ENCODE data around the gene GLRA1.
A peak's percentile ranks its signal among the peaks of the same experiment; 100 is the strongest.

GLRA1 gene

GRCh38 chr5:151924564-151925301 is at the start of gene GLRA1:
TSS of gene GLRA1 (minus strand) at chr5:151924851. CDS start at chr5:151924549, 302 bp downstream.
- H3K9me3 Mint-ChIP-seq: peaks cover 7% of the 10 kb centered on the region
- H3K27me3 Mint-ChIP-seq: peaks cover 58% of the 10 kb centered on the region
- H3K36me3 Mint-ChIP-seq (ENCODE audit: low read depth): no peaks in the 10 kb centered on the region
- peak; percentile 56 for DNase-seq
- H3K4me1 Mint-ChIP-seq (ENCODE audit: low read depth): no peaks in the 10 kb centered on the region
- no peak within 1 kb of the TSS for H3K4me3 Mint-ChIP-seq
- no peak within 1 kb of the TSS for H3K27ac Mint-ChIP-seq

DNA sequence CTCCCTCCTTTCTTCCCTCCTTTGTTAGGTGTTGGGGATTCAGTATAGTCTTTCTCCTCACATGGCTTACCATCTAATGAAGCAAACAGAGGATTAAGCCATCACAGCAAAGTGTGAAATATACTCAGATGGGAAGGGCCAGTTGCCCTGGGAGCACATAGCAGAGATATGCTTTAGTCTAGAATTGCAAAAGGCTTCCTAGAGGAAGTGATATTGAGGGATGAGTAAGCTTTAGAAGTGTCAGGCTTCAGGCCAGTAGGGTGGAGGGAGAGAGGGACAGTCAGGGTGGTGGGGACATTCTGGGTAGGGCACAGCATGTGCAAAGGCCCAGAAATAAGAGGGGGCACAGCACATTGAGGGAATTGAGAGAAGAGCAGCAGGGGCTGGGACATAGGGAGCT is 46.2 kb upstream of the GLRA1 start:
- Mint-ChIP-seq H3K4me3 (no peak overlapping the region), H3K27ac (no peak overlapping the region), H3K27me3 (no peaks in the 10 kb centered on the region), H3K4me1 (ENCODE audit: low read depth) (no peaks in the 10 kb centered on the region), H3K36me3 (ENCODE audit: low read depth) (no peaks in the 10 kb centered on the region), H3K9me3 (no peaks in the 10 kb centered on the region)
- DNase-seq: no peak

GRCh38 chr5:151967865-151968264 is 43.2 kb upstream of the GLRA1 start:
- Mint-ChIP-seq H3K4me3 (no peak overlapping the region), H3K36me3 (ENCODE audit: low read depth) (no peaks in the 10 kb centered on the region), H3K9me3 (no peaks in the 10 kb centered on the region), H3K4me1 (ENCODE audit: low read depth) (no peaks in the 10 kb centered on the region), H3K27me3 (no peaks in the 10 kb centered on the region), H3K27ac (no peak overlapping the region)
- no peak for DNase-seq

- no peak overlapping the region for H3K27ac Mint-ChIP-seq
- H3K36me3 Mint-ChIP-seq (ENCODE audit: low read depth): no peaks in the 10 kb centered on the region
- H3K4me3 Mint-ChIP-seq: no peak overlapping the region
- no peaks in the 10 kb centered on the region for H3K27me3 Mint-ChIP-seq
- no peaks in the 10 kb centered on the region for H3K9me3 Mint-ChIP-seq
- DNase-seq: no peak
- H3K4me1 Mint-ChIP-seq (ENCODE audit: low read depth): no peaks in the 10 kb centered on the region
Measured at GRCh38 chr5:151966046-151966445, 41.4 kb upstream of the GLRA1 start.

DNA sequence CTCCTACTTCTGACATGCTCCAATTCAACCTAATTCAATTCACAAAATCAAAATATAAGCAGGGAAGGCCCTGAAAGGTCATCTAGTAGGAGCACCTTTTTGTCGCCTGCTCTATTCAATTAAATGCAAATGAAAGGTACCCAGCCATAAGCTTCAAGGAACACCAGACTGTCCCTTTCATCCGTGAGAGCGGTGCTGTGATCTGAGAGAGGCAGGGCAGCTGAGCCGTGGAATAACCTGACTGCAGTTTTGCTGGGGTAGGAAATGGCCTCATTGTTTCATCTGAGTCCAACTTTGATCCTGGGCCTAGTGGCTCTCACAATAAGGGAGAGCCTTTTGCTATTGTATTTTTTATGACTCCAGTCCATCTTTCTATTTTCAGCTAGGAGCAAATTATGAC is 39.8 kb upstream of the GLRA1 start:
- Mint-ChIP-seq H3K9me3 (no peaks in the 10 kb centered on the region), H3K4me1 (ENCODE audit: low read depth) (no peaks in the 10 kb centered on the region), H3K27me3 (no peaks in the 10 kb centered on the region), H3K27ac (no peak overlapping the region), H3K4me3 (no peak overlapping the region), H3K36me3 (ENCODE audit: low read depth) (no peaks in the 10 kb centered on the region)
- DNase-seq: no peak

DNA sequence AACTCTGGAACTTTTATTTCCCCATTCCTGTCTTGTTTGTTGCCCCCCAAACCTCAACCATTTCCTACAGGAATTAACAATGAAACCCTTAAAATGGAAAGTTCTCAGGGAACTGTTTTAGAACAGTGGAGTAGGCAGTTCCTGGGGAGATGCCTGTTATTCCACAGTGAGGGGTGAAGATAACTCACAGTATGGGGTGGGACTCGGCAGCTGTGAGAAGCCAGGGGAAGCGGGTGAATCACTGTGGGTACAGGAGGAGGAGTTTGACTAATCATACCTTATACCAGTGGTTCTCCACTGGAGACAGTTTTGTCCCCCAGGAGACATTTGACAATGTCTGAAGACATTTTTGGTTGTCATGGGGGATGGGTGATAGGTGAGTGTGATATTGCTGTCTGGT is 36.9 kb upstream of the GLRA1 start:
- no peaks in the 10 kb centered on the region for H3K36me3 Mint-ChIP-seq (ENCODE audit: low read depth)
- H3K4me3 Mint-ChIP-seq: no peak overlapping the region
- H3K27me3 Mint-ChIP-seq: no peaks in the 10 kb centered on the region
- H3K9me3 Mint-ChIP-seq: no peaks in the 10 kb centered on the region
- H3K4me1 Mint-ChIP-seq (ENCODE audit: low read depth): peaks cover 8% of the 10 kb centered on the region
- no peak overlapping the region for H3K27ac Mint-ChIP-seq
- DNase-seq: no peak

DNA sequence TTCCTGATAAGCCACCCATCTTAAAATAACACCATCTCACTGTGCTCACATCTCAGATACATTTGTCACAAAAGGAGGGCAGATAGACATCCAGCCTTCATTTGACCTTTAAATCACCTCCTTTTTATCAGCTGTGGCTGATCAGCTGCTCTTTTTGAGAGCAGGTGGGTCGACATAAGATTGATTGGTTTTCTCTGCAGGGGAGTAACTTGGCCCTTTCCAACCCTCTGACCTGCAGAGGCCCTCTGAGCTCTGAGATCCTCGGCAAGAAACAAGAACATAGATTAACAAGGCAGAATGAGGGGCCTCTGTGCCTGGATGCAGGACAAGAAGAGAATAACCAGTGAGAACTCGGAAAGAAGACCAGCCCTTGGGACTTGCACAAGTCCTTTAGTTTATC is 33.5 kb upstream of the GLRA1 start:
- no peak for DNase-seq
- H3K4me1 Mint-ChIP-seq (ENCODE audit: low read depth): peaks cover 22% of the 10 kb centered on the region
- no peak overlapping the region for H3K27ac Mint-ChIP-seq
- no peaks in the 10 kb centered on the region for H3K27me3 Mint-ChIP-seq
- no peaks in the 10 kb centered on the region for H3K36me3 Mint-ChIP-seq (ENCODE audit: low read depth)
- no peak overlapping the region for H3K4me3 Mint-ChIP-seq
- no peaks in the 10 kb centered on the region for H3K9me3 Mint-ChIP-seq

DNA sequence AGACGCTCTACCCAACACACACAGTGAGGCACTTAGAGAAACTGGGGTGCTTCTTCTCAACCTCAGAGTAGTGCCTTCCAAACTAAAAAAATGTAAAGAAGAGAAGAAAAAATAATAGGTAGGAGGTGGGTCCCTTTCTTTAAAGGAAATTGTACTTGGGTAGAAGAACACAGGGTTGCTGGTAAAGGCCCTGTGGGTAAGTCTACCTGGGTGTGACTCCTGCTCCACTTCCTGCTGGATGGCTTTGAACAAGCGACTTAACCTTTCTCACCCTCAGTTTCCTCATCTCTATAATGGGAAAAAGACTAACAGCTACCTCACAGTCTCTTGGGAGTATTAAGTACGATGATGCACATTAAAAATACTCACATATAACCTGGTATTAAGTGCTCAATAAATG is 32.1 kb upstream of the GLRA1 start:
- Mint-ChIP-seq H3K36me3 (ENCODE audit: low read depth) (no peaks in the 10 kb centered on the region), H3K4me1 (ENCODE audit: low read depth) (peaks cover 22% of the 10 kb centered on the region), H3K27me3 (no peaks in the 10 kb centered on the region), H3K27ac (no peak overlapping the region), H3K4me3 (no peak overlapping the region), H3K9me3 (no peaks in the 10 kb centered on the region)
- DNase-seq: no peak

DNA sequence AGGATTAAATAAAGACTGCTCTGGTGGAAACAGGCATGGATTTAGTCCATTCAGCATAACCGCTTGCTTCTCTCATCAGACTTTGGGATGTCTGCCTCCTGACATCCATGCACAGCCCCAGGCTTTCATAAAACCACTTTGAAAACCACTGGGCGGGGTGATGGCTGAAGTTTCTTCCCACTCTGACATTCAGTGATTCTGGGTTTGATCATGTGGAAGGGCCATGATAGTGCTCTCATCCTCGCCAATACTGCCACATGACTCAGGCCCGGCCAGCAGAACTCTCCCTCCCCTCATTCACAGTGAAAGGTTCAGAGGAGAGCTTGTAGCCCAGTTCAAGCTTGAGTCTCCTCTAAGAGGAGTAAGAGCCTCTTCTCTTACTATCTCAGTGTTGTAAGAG is 29.6 kb upstream of the GLRA1 start:
- Mint-ChIP-seq H3K27ac (no peak overlapping the region), H3K9me3 (no peaks in the 10 kb centered on the region), H3K27me3 (no peaks in the 10 kb centered on the region), H3K4me1 (ENCODE audit: low read depth) (peaks cover 25% of the 10 kb centered on the region), H3K4me3 (no peak overlapping the region), H3K36me3 (ENCODE audit: low read depth) (no peaks in the 10 kb centered on the region)
- no peak for DNase-seq

- H3K4me1 Mint-ChIP-seq (ENCODE audit: low read depth): peaks cover 25% of the 10 kb centered on the region
- no peaks in the 10 kb centered on the region for H3K27me3 Mint-ChIP-seq
- H3K4me3 Mint-ChIP-seq: no peak overlapping the region
- DNase-seq: no peak
- no peaks in the 10 kb centered on the region for H3K9me3 Mint-ChIP-seq
- H3K36me3 Mint-ChIP-seq (ENCODE audit: low read depth): no peaks in the 10 kb centered on the region
- no peak overlapping the region for H3K27ac Mint-ChIP-seq
Measured at GRCh38 chr5:151953833-151954232, 29.2 kb upstream of the GLRA1 start.

DNA sequence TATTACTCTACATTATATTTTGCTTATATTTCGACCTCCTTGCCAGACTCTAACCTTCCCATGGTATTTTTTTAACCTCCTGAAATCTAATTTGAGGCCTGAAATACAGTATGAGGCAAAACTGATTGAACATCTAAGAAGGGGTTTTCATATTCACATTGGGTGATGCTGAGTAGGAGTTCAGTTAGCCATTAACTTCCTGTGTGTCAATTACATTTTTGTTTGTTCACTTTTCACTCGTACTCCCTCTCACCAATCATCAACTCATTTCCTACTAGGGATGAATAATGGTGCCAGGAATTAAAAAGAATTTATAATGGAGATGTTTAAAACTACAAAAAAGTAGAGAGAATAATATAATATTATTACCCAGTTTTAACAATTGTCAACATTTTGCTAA is 27.6 kb upstream of the GLRA1 start:
- no peaks in the 10 kb centered on the region for H3K36me3 Mint-ChIP-seq (ENCODE audit: low read depth)
- no peak overlapping the region for H3K27ac Mint-ChIP-seq
- H3K4me3 Mint-ChIP-seq: no peak overlapping the region
- peaks cover 23% of the 10 kb centered on the region for H3K4me1 Mint-ChIP-seq (ENCODE audit: low read depth)
- H3K9me3 Mint-ChIP-seq: no peaks in the 10 kb centered on the region
- H3K27me3 Mint-ChIP-seq: no peaks in the 10 kb centered on the region
- no peak for DNase-seq

DNA sequence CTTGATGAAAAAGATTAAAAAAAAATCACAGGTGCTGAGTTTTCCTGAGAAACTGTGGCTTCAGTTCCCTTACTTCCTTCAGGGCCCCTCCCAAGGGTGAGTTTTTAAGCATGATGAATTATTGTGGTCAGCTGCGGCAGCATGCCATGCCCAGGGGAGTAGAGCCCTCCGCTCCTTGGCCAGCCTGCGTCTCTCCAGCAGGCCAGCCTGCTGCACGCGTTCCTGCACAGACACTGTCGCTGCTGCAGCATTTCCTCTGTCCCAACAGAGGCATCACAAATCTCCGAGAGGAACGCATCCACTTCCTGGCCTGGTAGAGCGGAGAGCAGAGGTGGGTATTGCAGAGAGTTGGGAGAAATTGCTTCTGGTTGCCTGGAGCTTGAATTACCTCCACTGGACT is 26.1 kb upstream of the GLRA1 start:
- peaks cover 9% of the 10 kb centered on the region for H3K4me1 Mint-ChIP-seq (ENCODE audit: low read depth)

DNA sequence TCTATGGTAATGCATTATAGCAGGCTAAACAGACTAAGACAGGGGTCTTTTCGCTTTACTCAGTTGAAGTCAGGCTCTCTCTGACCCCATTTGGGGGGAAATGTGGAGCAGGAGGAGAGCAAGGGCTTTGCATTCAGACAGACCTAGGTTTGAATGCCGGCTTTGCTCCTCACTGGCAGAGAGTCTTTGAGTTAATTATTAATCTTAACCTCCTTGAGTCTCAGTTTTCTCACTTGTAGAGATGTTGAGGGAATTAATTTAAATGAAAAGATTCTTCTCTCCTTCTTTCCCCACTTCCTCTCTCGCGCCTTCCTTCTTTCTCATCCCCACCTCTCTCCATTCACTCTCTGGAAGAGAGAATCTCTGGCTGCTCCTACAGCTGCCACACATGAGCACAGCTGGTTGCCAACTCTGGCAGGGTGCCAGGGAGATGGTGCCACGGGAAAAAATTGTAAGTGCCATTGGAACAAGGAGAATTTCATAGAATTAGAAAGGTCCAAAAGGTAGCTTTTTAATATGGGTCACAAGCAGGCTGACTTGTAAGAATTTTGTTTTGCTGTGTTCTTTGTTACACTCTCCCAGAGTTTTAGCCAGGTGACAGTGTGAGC is 25.2 kb upstream of the GLRA1 start:
- DNase-seq: no peak
- no peak overlapping the region for H3K4me3 Mint-ChIP-seq

More for the DNA sequence above, 26.1 kb upstream of the GLRA1 start:
- Mint-ChIP-seq H3K27ac (no peak overlapping the region), H3K9me3 (no peaks in the 10 kb centered on the region), H3K36me3 (ENCODE audit: low read depth) (no peaks in the 10 kb centered on the region), H3K27me3 (no peaks in the 10 kb centered on the region), H3K4me3 (no peak overlapping the region)
- no peak for DNase-seq

GRCh38 chr5:151949113-151949512 is 24.5 kb upstream of the GLRA1 start:
- H3K36me3 Mint-ChIP-seq (ENCODE audit: low read depth): no peaks in the 10 kb centered on the region
- H3K9me3 Mint-ChIP-seq: no peaks in the 10 kb centered on the region
- no peak overlapping the region for H3K27ac Mint-ChIP-seq
- H3K4me1 Mint-ChIP-seq (ENCODE audit: low read depth): peaks cover 3% of the 10 kb centered on the region
- no peaks in the 10 kb centered on the region for H3K27me3 Mint-ChIP-seq
- no peak for DNase-seq
- H3K4me3 Mint-ChIP-seq: no peak overlapping the region

More for the DNA sequence above, 25.2 kb upstream of the GLRA1 start:
- no peak overlapping the region for H3K27ac Mint-ChIP-seq
- H3K36me3 Mint-ChIP-seq (ENCODE audit: low read depth): no peaks in the 10 kb centered on the region
- no peaks in the 10 kb centered on the region for H3K9me3 Mint-ChIP-seq
- H3K4me1 Mint-ChIP-seq (ENCODE audit: low read depth): peaks cover 4% of the 10 kb centered on the region
- no peaks in the 10 kb centered on the region for H3K27me3 Mint-ChIP-seq

GRCh38 chr5:151947931-151948608 is 23.4 kb upstream of the GLRA1 start:
- Mint-ChIP-seq H3K27ac (no peak overlapping the region), H3K36me3 (ENCODE audit: low read depth) (no peaks in the 10 kb centered on the region), H3K27me3 (no peaks in the 10 kb centered on the region), H3K9me3 (no peaks in the 10 kb centered on the region), H3K4me1 (ENCODE audit: low read depth) (peaks cover 3% of the 10 kb centered on the region), H3K4me3 (no peak overlapping the region)
- DNase-seq: no peak
